GM23338 (cell line): ENCODE results near the gene GTSE1. TPM values are rescaled to one million over a fixed set of nuclear protein-coding genes. Genes with fewer than 3 reads are reported as not detected.

Source experiments
- ATAC-seq: fragments of 200-7000 bp; cut with Tn5 transposase; 3 replicates; pipeline ENCODE4 v1.9.1; 2020
- DNase-seq: peaks from one replicate; pipeline ENCODE4 v3.0.0-alpha.2; 2015; ENCODE audit warnings: low spot score
- H2AFZ ChIP-seq: fragments of 200-600 bp; sonication (generic); 2 replicates; pipeline ENCODE4 v1.8.0; 2016; ENCODE audit warnings: antibody characterized with exemption, mild to moderate bottlenecking, moderate library complexity
- H3F3A ChIP-seq: fragments of 200-600 bp; sonication (generic); replicated peaks from 2 replicates; pipeline ENCODE4 v1.8.0; 2017; ENCODE audit warnings: antibody characterized with exemption, mixed run types, low read depth
- H3K27ac ChIP-seq: fragments of 200-600 bp; sonication (generic); 2 replicates; pipeline ENCODE4 v1.6.1; 2016; ENCODE audit warnings: low read depth
- H3K27me3 ChIP-seq: fragments of 200-600 bp; sonication (generic); 2 replicates; pipeline ENCODE4 v1.8.0; 2016; ENCODE audit warnings: mild to moderate bottlenecking, mixed run types, moderate library complexity; ENCODE audit not compliant: insufficient read depth
- H3K36me3 ChIP-seq: fragments of 200-600 bp; sonication (generic); 2 replicates; pipeline ENCODE4 v1.8.0; 2016; ENCODE audit warnings: mild to moderate bottlenecking; ENCODE audit not compliant: insufficient read depth
- H3K4me1 ChIP-seq: fragments of 200-600 bp; sonication (generic); 2 replicates; pipeline ENCODE4 v1.8.0; 2016; ENCODE audit warnings: mild to moderate bottlenecking, moderate library complexity; ENCODE audit not compliant: insufficient read depth
- H3K4me2 ChIP-seq: fragments of 200-600 bp; sonication (generic); 2 replicates; pipeline ENCODE4 v1.7.1; 2017; ENCODE audit warnings: mixed run types
- H3K4me3 ChIP-seq: fragments of 200-600 bp; sonication (generic); 2 replicates; pipeline ENCODE4 v1.6.1; 2016; ENCODE audit warnings: mixed run types
- H3K79me2 ChIP-seq: fragments of 200-600 bp; sonication (generic); replicated peaks from 2 replicates; pipeline ENCODE4 v1.8.0; 2017; ENCODE audit warnings: mild to moderate bottlenecking; ENCODE audit not compliant: insufficient read depth
- H3K9me2 ChIP-seq: fragments of 200-600 bp; sonication (generic); 2 replicates; pipeline ENCODE4 v1.8.0; 2017; ENCODE audit not compliant: insufficient read depth
- H4K20me1 ChIP-seq: fragments of 200-600 bp; sonication (generic); replicated peaks from 2 replicates; pipeline ENCODE4 v1.8.0; 2017; ENCODE audit warnings: mild to moderate bottlenecking; ENCODE audit not compliant: insufficient read depth
- H3K27ac Mint-ChIP-seq: 2 replicates; pipeline ENCODE4 v1.8.0; 2020; ENCODE audit warnings: inconsistent platforms, mild to moderate bottlenecking, moderate library complexity, mixed read lengths
- H3K27me3 Mint-ChIP-seq: 3 replicates; pipeline ENCODE4 v1.8.0; 2022; ENCODE audit warnings: low read depth, mild to moderate bottlenecking, moderate library complexity, mixed read lengths, inconsistent platforms; ENCODE audit not compliant: insufficient read depth, poor library complexity
- H3K36me3 Mint-ChIP-seq: 3 replicates; pipeline ENCODE4 v1.8.0; 2021; ENCODE audit warnings: low read depth, mild to moderate bottlenecking, inconsistent platforms, moderate library complexity, mixed read lengths
- H3K4me1 Mint-ChIP-seq: 3 replicates; pipeline ENCODE4 v1.8.0; 2020; ENCODE audit warnings: mild to moderate bottlenecking, inconsistent platforms, mixed read lengths
- H3K4me3 Mint-ChIP-seq: 3 replicates; pipeline ENCODE4 v1.8.0; 2021; ENCODE audit warnings: moderate library complexity, mild to moderate bottlenecking, inconsistent platforms, mixed read lengths
- H3K9me3 Mint-ChIP-seq: 3 replicates; pipeline ENCODE4 v1.8.0; 2020; ENCODE audit warnings: moderate library complexity, mild to moderate bottlenecking, inconsistent platforms, mixed read lengths
- CTCF ChIP-seq, 2 experiments: fragments of 200-600 bp in 1 of 2; sonication (generic) in 1 of 2; conservative IDR thresholded peaks; 2 replicates each; pipeline versions ENCODE4 v1.5.1 to v1.6.1; 2016 to 2017; ENCODE audit warnings: antibody characterized with exemption in 2 of 2, low read depth in 2 of 2, mild to moderate bottlenecking in 2 of 2, moderate library complexity in 1 of 2
- POLR2AphosphoS5 ChIP-seq: IDR thresholded peaks from 2 replicates; pipeline ENCODE4 v1.6.1; 2016; ENCODE audit warnings: antibody characterized with exemption, low read depth
- ZNF114 ChIP-seq: fragments of 250-450 bp; sonication (Bioruptor Pico); IDR thresholded peaks from 2 replicates; pipeline ENCODE4 v1.5.0; 2020; ENCODE audit warnings: mild to moderate bottlenecking, moderate library complexity
- ZNF331 ChIP-seq: fragments of 250-450 bp; sonication (Bioruptor Pico); IDR thresholded peaks from 2 replicates; pipeline ENCODE4 v1.5.0; 2020; ENCODE audit warnings: low read depth, mild to moderate bottlenecking, moderate library complexity
- ZNF462 ChIP-seq: fragments of 250-450 bp; sonication (Bioruptor Pico); IDR thresholded peaks from 2 replicates; pipeline ENCODE4 v1.5.0; 2020; ENCODE audit warnings: mild to moderate bottlenecking, moderate library complexity
- polyA plus RNA-seq: library from polyadenylated mRNA; unstranded; fragments of >200 nt; fragmentation: Nextera tagmentation; extraction: Ambion mirVana; gene quantifications from 2 replicates; pipeline ENCODE4 v1.2.1, GENCODE V29; 2016
- total RNA-seq: library from RNA; depleted of rRNA; stranded (reverse); fragments of >200 nt; shearing (Covaris generic); gene quantifications from 2 replicates; pipeline ENCODE4 v1.2.3, GENCODE V29; 2014

GTSE1 gene
- total and polyA plus RNA-seq, 2 experiments from 2014 or later = 26.3 to 28.6 TPM

- Mint-ChIP-seq H3K4me3 (no peak overlapping the region), H3K27ac (no peak overlapping the region), H3K4me1 (no peaks in the 10 kb centered on the region), H3K9me3 (no peaks in the 10 kb centered on the region; the same call in 2 of the 3 replicates), H3K36me3 (peaks cover 78% of the 10 kb centered on the region), H3K27me3 (peaks cover 4% of the 10 kb centered on the region)
- DNase-seq = no peak
- TF ChIP-seq ZNF462 (CRISPR knock-in tag) (no peak), ZNF331 (no peak), CTCF (conservative IDR thresholded peaks at IDR 0.05; ENCODE audit: low read depth in 2 of 2) (no peak), ZNF114 (CRISPR knock-in tag) (no peak), POLR2AphosphoS5 (no peak)
- no peak overlapping the region for H3K4me3 ChIP-seq
- ATAC-seq = no peak
- H3K79me2 ChIP-seq = peaks cover 15% of the 10 kb centered on the region; the same call in 1 of the 2 replicates
- H3K4me1 ChIP-seq = no peaks in the 10 kb centered on the region
- H2AFZ ChIP-seq = no peak overlapping the region
- no peak overlapping the region for H3K27ac ChIP-seq
- no peaks in the 10 kb centered on the region for H3K9me2 ChIP-seq
- no peak overlapping the region for H3K4me2 ChIP-seq
- no peaks in the 10 kb centered on the region for H3K27me3 ChIP-seq
- H3F3A ChIP-seq = peaks cover 6% of the 10 kb centered on the region; the same call in 1 of the 2 replicates
- peaks cover 24% of the 10 kb centered on the region for H3K36me3 ChIP-seq
- peaks cover 4% of the 10 kb centered on the region for H4K20me1 ChIP-seq
These were observed 53.5 kb downstream of the GTSE1 start for GRCh38 chr22:46350121-46350520.
